ENCODE measurements around the gene HOXC6.

Gene HOXC6

GRCh38 chr12:53999559-54000115 is 28.6 kb upstream of the HOXC6 start (continued):
- TF ChIP-seq, protein P1, sequence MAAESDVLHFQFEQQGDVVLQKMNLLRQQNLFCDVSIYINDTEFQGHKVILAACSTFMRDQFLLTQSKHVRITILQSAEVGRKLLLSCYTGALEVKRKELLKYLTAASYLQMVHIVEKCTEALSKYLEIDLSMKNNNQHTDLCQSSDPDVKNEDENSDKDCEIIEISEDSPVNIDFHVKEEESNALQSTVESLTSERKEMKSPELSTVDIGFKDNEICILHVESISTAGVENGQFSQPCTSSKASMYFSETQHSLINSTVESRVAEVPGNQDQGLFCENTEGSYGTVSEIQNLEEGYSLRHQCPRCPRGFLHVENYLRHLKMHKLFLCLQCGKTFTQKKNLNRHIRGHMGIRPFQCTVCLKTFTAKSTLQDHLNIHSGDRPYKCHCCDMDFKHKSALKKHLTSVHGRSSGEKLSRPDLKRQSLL (tag by site-specific recombination; IDR thresholded peaks at IDR 0.05), result no peak
- TF ChIP-seq ZNF221 (tag by site-specific recombination; IDR thresholded peaks at IDR 0.05; ENCODE audit: borderline replicate concordance) (no peak), MEIS1 (CRISPR knock-in tag; IDR thresholded peaks at IDR 0.05; ENCODE audit: borderline replicate concordance) (no peak), FEZF1 (tag by site-specific recombination; IDR thresholded peaks at IDR 0.05) (peak; percentile 53), ZNF266 (tag by site-specific recombination; IDR thresholded peaks at IDR 0.05; ENCODE audit: low read depth) (no peak), YY1 (tag by site-specific recombination; IDR thresholded peaks at IDR 0.05) (peak; percentile 31; the same call in 1 of the 2 replicates), KLF17 (tag by site-specific recombination; IDR thresholded peaks at IDR 0.05) (no peak; the same call in 1 of the 2 replicates), ZNF610 (tag by site-specific recombination; IDR thresholded peaks at IDR 0.05; ENCODE audit: borderline replicate concordance) (0 out of 2 replicates have a peak, but pooled peaks have one; percentile 21), ZNF138 (tag by site-specific recombination; IDR thresholded peaks at IDR 0.05; ENCODE audit: borderline replicate concordance) (no peak), ZNF248 (tag by site-specific recombination; IDR thresholded peaks at IDR 0.05) (no peak), ZNF449 (tag by site-specific recombination; IDR thresholded peaks at IDR 0.05) (no peak), ZNF24 (tag by site-specific recombination; IDR thresholded peaks at IDR 0.05) (no peak), ZNF747 (tag by site-specific recombination; IDR thresholded peaks at IDR 0.05) (no peak), KLF8 (tag by site-specific recombination; IDR thresholded peaks at IDR 0.05) (no peak; the same call in 1 of the 2 replicates), ZBTB21 (tag by site-specific recombination; IDR thresholded peaks at IDR 0.05) (peak; percentile 42), KLF7 (tag by site-specific recombination; IDR thresholded peaks at IDR 0.05; ENCODE audit: borderline replicate concordance) (no peak), MYNN (tag by site-specific recombination; IDR thresholded peaks at IDR 0.05; ENCODE audit: borderline replicate concordance) (no peak), ZNF571 (tag by site-specific recombination; IDR thresholded peaks at IDR 0.05) (no peak), ZBTB7A (tag by site-specific recombination; IDR thresholded peaks at IDR 0.05; ENCODE audit: low read depth) (peak; percentile 93), ZNF121 (tag by site-specific recombination; IDR thresholded peaks at IDR 0.05) (no peak), ZNF473 (tag by site-specific recombination; IDR thresholded peaks at IDR 0.05) (no peak), ZNF335 (tag by site-specific recombination; conservative IDR thresholded peaks at IDR 0.05) (no peak; the same call in 1 of the 2 replicates)
- TF ChIP-seq, protein P2, sequence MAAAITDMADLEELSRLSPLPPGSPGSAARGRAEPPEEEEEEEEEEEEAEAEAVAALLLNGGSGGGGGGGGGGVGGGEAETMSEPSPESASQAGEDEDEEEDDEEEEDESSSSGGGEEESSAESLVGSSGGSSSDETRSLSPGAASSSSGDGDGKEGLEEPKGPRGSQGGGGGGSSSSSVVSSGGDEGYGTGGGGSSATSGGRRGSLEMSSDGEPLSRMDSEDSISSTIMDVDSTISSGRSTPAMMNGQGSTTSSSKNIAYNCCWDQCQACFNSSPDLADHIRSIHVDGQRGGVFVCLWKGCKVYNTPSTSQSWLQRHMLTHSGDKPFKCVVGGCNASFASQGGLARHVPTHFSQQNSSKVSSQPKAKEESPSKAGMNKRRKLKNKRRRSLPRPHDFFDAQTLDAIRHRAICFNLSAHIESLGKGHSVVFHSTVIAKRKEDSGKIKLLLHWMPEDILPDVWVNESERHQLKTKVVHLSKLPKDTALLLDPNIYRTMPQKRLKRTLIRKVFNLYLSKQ (tag by site-specific recombination; IDR thresholded peaks at IDR 0.05; ENCODE audit: borderline replicate concordance), result no peak
- TF ChIP-seq, protein P3, sequence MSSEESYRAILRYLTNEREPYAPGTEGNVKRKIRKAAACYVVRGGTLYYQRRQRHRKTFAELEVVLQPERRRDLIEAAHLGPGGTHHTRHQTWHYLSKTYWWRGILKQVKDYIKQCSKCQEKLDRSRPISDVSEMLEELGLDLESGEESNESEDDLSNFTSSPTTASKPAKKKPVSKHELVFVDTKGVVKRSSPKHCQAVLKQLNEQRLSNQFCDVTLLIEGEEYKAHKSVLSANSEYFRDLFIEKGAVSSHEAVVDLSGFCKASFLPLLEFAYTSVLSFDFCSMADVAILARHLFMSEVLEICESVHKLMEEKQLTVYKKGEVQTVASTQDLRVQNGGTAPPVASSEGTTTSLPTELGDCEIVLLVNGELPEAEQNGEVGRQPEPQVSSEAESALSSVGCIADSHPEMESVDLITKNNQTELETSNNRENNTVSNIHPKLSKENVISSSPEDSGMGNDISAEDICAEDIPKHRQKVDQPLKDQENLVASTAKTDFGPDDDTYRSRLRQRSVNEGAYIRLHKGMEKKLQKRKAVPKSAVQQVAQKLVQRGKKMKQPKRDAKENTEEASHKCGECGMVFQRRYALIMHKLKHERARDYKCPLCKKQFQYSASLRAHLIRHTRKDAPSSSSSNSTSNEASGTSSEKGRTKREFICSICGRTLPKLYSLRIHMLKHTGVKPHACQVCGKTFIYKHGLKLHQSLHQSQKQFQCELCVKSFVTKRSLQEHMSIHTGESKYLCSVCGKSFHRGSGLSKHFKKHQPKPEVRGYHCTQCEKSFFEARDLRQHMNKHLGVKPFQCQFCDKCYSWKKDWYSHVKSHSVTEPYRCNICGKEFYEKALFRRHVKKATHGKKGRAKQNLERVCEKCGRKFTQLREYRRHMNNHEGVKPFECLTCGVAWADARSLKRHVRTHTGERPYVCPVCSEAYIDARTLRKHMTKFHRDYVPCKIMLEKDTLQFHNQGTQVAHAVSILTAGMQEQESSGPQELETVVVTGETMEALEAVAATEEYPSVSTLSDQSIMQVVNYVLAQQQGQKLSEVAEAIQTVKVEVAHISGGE (tag by site-specific recombination; conservative IDR thresholded peaks at IDR 0.05; ENCODE audit: low read depth), result no peak
- TF ChIP-seq, protein P4, sequence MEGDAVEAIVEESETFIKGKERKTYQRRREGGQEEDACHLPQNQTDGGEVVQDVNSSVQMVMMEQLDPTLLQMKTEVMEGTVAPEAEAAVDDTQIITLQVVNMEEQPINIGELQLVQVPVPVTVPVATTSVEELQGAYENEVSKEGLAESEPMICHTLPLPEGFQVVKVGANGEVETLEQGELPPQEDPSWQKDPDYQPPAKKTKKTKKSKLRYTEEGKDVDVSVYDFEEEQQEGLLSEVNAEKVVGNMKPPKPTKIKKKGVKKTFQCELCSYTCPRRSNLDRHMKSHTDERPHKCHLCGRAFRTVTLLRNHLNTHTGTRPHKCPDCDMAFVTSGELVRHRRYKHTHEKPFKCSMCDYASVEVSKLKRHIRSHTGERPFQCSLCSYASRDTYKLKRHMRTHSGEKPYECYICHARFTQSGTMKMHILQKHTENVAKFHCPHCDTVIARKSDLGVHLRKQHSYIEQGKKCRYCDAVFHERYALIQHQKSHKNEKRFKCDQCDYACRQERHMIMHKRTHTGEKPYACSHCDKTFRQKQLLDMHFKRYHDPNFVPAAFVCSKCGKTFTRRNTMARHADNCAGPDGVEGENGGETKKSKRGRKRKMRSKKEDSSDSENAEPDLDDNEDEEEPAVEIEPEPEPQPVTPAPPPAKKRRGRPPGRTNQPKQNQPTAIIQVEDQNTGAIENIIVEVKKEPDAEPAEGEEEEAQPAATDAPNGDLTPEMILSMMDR (tag by site-specific recombination; IDR thresholded peaks at IDR 0.05), result no peak
- TF ChIP-seq, protein P5, sequence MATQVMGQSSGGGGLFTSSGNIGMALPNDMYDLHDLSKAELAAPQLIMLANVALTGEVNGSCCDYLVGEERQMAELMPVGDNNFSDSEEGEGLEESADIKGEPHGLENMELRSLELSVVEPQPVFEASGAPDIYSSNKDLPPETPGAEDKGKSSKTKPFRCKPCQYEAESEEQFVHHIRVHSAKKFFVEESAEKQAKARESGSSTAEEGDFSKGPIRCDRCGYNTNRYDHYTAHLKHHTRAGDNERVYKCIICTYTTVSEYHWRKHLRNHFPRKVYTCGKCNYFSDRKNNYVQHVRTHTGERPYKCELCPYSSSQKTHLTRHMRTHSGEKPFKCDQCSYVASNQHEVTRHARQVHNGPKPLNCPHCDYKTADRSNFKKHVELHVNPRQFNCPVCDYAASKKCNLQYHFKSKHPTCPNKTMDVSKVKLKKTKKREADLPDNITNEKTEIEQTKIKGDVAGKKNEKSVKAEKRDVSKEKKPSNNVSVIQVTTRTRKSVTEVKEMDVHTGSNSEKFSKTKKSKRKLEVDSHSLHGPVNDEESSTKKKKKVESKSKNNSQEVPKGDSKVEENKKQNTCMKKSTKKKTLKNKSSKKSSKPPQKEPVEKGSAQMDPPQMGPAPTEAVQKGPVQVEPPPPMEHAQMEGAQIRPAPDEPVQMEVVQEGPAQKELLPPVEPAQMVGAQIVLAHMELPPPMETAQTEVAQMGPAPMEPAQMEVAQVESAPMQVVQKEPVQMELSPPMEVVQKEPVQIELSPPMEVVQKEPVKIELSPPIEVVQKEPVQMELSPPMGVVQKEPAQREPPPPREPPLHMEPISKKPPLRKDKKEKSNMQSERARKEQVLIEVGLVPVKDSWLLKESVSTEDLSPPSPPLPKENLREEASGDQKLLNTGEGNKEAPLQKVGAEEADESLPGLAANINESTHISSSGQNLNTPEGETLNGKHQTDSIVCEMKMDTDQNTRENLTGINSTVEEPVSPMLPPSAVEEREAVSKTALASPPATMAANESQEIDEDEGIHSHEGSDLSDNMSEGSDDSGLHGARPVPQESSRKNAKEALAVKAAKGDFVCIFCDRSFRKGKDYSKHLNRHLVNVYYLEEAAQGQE (tag by site-specific recombination; IDR thresholded peaks at IDR 0.05), result no peak; the same call in 1 of the 2 replicates
